Right forelimb (tissue), 1 donor: ENCODE data around the gene DIP2C.
"Not testable (repeated sequence)": the region's sequence is repeated elsewhere in the genome, so short reads cannot be mapped to it uniquely, and the experiment has no call there.

Experiments
- DNase-seq: peaks from one replicate; pipeline ENCODE4 v3.0.0-alpha.2; 2018

DIP2C gene

DNA sequence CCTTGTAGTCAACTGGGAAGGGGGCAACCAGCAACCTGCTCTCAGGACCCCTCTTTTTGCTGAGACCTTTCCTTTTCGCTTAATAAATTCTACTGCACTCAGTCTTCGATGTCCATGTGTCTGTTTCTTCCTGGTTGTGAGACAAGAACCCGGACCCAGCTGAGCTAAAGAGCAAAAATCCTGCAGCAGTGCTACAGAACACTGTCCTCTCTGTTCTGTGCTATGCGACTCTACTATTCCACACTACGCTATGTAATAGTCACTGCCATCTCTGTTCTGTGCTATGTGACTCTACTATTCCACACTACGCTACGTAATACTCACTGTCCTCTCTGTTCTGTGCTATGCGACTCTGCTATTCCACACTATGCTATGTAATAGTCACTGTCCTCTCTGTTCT lies 34.3 kb downstream of the DIP2C start:
- DNase-seq = no peak

DNA sequence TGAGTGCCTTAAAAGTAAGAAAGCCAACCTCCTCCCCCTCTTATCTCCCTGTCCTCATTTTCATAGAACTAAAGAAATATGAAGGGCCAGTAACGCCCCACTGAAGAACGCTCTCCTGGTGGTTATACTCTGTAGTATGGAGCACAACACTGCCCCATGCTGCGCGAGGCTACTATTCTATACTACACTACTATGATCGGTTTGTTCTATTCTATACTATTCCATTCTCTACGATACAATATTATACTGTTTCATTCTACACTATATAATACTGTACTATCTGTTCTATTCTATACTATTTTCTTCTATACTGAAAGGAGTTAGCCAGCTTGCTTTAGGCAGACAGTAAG lies 34.8 kb downstream of the DIP2C start:
- DNase-seq = no peak

GRCh38 chr10:653991-654646 lies 35.3 kb downstream of the DIP2C start:
- no peak for DNase-seq

DNA sequence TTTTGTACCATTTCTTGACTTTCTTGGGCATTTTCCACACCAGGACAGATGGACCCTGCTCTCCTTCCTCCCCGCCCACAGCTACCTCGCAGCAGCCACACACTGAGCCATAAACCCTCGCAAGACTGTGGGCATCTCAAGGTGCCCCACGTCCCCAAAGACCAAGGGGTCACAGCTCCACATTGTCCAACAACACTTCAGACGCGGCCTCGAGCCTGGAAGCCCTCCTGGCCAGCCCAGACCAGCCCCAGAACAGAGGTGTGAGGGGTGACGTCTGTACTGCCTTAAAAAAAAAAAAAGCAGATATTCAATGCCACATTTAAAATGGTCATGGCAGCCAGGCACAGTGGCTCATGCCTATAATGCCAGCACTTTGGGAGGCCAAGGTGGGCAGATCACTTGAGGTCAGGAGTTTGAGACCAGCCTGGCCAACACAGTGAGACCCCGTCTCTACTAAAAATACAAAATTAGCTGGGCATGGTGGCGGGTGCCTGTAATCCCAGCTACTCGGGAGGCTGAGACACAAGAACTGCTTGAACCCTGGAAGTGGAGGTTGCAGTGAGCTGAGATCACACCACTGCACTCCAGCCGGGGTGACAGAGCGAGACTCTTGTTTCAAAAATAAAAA lies 36.5 kb downstream of the DIP2C start:
- DNase-seq = not testable (repeated sequence)

DNA sequence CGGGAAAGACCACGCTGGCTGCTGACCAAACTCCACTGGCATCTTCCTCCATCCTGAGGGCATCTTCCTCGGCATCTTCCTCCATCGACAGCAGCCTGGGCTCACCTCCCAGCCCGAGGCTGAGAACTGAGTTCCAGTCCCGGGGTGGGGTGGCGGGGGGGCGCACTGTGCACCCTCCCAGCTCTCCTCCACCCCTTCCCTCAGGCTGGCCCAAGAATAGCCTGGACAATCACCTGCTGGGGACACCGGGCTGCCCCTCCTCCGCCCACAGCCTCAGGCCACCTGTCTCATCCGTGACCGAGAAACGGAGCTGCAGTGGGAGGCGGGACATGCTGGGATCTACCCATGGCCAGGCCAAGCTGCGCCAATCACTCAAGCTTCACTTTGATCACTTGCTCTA lies 37.2 kb downstream of the DIP2C start:
- DNase-seq = no peak

DNA sequence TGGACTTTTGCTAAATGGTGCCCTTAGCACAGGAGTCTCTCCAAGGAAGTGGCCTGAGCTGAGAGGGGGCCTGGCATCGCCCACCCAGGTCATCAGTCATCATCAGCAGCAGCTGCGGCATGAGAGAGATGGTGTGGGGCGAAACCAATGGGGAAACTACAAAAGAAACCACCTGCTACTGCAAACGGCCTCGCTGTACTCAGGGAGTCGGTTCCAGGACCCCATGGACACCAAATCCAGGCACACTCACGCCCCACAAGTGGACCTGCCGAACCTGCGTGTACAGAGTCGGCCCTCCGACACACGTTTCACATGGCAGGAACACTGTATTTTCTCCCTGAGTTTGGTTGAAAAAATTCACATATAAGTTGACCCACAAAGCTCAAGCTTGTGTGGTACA lies 37.8 kb downstream of the DIP2C start:
- DNase-seq = no peak

- DNase-seq = no peak
Observed at GRCh38 chr10:650886-651615, 38.4 kb downstream of the DIP2C start.

DNA sequence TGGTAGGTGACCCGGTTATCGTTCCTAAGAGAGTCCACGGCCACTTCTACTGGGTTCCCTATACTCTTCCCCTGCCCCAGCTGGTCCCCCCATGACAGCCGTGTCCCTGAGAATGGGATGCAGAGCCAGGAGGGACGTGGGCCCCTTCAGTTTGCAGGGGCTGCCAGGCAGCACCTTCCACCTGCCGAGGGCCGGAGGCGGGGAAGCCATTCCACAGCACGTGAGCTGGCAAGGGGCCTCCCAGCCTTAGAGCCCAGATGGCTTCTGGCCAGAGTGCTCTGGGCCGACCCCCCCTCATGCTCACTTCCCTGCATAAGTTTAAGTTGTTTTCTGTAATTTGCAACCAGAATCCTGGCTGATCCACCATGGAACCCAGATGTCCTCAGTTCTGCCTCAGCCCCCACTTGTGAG lies 39.0 kb downstream of the DIP2C start:
- DNase-seq = no peak

GRCh38 chr10:649798-650440 lies 39.5 kb downstream of the DIP2C start:
- DNase-seq = no peak

- DNase-seq = no peak
Observed at GRCh38 chr10:649445-649797, 40.0 kb downstream of the DIP2C start.

DNA sequence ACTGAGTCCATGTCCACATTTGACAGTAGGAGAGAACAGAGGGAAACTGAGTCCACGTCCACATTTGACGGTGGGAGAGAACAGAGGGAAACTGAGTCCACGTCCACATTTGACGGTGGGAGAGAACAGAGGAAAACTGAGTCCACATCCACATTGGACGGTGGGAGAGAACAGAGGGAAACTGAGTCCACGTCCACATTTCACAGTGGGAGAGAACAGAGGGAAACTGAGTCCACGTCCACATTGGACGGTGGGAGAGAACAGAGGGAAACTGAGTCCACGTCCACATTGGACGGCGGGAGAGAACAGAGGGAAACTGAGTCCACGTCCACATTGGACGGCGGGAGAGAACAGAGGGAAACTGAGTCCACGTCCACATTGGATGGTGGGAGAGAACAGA lies 42.4 kb downstream of the DIP2C start:
- not testable (repeated sequence) for DNase-seq

DNA sequence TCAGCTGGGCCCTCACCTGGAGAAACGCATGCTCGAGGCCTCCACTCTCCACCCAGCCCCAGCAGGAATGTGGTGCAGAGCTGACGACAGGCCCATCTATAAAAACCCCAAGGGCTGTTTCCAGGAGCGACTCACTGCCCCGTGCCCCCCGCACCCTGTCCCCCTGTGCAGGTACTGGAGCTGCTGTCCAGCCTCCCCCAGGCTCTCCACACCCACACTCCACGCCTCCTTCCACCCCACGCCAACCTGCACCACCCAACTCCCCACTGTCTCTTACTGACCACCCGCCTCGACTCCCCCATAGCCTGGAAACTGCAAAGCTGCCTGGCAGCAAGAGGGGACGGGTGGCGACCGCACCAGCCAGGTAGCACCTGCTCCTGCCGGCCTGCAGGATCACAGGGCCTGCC lies 43.3 kb downstream of the DIP2C start:
- no peak for DNase-seq

GRCh38 chr10:644943-645334 lies 44.5 kb downstream of the DIP2C start:
- DNase-seq = no peak

DNA sequence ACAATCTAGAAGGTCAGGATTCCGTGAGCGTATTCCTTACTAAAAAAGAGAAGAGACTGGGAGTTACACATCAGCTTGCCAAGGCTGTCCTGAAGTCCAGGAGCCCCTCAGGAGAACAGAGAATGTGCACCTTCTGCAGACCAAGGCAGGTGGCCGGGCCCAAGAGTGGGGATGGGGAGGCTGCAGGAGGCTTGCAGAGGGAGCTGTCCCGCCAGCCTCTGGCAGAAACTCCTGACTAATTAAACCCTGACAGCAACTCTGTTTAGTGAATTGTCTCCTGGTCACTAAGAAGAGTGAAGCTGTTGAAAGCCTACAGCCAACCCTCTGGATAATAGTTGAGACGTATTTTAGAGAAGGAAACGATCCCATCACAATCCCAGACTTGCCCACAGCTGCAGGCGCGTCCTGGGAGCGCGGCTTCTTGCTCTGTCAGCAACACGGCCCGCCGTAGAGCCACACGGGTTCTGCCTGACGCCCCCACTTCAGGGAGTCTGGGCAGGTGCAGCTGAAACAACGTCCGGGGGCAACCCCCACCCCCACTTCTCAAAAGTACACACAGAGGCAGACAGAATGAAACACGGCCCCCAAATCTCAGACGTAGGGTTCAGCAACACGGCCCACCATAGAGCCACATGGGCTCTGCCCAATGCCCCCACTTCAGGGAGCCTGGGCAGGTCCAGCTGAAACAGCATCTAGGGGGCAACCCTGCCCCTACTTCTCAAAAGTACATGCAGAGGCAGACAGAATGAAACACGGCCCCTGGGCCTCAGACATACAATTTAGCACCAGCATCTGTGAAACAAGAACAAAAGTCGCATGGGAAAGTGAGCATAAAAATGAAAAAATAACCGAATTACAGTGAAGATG lies 45.2 kb downstream of the DIP2C start:
- DNase-seq = no peak

DNA sequence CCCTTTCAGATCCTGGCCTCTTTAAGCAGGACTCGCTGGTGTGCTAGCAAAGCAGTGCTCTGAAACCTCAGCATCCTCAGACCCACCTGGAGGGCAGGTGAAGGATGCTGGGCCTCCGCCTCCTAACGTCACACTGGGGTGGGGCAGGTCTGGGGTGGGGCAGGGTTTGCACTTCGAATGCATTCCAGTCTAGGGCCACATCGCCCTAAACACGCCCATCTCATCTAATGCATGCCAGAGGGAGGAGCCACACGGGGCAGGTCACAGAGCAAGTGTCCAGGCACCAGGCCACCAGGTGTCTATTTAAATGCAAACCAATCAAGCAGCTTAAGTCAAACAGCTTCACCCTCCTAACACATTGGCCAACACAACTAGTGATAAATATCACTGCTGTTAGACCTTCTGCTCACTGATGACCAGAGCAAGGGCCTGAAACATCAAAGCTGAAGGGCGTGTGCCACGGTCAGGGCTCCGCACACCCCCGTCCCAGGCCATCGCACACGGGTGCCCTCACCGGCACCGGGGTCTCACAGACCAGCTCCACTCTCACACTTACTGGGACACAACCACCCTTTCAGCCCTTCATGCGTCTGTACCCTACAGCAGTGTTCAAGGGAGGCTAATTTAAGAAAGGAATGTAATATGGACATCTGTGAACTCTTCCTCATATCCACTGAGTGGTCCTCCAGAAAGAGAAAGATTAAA lies 47.1 kb downstream of the DIP2C start:
- DNase-seq = no peak

DNA sequence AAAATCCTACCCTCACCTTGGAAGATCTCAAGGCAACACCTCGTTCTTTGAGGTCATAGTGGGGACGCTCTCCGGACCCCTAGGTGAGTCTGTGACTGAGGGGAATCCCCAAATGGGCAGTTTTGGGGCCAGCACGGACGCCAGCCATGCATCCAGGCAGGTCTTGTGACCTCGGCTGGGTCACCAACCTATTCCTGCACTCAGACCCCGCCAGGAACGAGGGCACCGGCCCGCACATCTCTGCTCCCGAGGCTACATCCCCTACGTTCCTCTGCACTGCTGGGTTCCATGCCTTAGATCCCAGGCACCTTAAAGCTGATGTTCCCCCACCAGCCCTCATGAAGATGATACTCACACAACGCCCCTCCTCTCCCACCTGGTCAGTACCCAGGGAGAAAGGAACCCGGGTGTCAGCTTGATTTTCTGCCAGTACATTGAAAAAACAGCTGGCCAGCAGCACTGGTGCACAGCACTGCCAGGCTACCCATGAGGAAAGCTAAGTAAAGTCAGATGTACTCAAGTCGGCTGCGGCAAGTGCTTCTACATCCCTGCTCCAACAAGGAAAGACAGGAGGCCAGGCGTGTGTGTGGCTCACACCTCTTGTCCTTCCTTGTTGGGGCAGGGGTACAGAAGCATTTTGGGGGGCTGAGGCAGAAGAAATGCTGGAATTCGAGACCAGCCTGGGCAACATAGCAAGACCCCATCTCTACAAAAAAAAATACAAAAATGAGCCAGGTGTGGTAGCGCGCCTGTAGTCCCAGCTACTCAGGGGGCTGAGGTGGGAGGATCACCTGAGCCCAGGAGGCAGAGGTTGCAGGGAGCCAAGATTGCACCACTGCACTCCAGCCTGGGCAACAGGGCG lies 48.1 kb downstream of the DIP2C start:
- no peak for DNase-seq

DNA sequence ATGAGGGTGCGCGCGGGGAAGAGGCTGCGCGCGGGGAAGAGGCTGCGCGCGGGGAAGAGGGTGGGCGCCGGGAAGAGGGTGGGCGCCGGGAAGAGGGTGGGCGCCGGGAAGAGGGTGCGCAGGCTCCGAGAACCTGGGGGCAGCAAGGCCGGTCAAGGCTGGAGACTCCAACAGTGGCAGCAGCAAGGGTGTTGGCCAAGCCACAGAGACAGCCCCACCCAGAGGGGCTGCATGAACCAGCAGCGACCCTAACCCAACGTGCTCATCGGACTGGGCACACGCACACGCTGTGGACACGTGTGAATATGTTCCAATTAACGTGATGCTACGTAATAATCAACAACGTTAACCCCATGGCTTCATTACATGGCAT lies 48.8 kb downstream of the DIP2C start:
- DNase-seq = no peak

DNA sequence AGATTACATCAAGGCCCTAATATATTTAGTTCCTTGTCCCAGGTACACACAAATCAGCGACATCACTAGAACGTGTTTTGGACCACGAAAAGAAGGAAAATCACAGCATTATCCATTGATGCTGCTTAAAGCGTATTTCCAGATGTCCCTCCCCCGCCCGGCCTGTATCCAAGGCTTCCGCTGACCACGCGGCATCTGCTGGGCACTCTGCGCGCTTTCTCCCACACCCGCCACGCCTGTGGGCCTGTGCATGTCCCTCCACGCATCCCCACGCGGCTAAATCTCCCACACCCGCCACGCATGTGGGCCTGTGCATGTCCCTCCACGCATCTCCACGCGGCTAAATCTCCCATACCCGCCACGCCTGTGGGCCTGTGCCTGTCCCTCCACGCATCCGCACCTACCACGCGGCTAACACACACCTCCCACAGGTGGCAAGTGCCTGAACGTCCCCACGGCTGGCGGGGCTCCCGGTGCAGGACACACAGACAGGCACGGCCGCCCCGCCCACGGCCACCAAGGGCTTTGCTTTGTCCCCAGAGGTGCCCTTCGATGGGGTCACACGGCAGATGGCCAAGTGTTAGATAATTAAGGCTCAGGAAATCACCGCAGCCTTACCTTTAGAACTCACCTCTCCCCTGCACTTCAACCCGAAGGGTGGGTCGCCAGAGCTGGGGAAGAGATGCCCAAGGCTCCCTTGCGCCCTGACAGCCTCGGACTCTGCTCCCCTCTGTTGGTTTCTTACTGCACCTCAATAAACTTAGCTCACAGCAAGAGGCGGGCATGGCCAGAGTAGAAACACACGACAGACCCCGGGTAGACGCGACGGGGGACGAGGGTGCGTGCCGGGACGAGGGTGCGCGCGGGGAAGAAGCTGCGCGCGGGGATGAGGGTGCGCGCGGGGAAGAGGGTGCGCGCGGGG lies 49.5 kb downstream of the DIP2C start:
- DNase-seq = no peak

GRCh38 chr10:639001-639750 lies 50.3 kb downstream of the DIP2C start:
- no peak for DNase-seq
